GM10266 (cell line): ENCODE data around the gene ARAF.
A peak's percentile ranks its signal among the peaks of the same experiment; 100 is the strongest.

Experiments used
- DNase-seq: peaks from one replicate; pipeline ENCODE4 v3.0.0; 2012; ENCODE audit errors: extremely low spot score
- CTCF ChIP-seq: IDR thresholded peaks from 2 replicates; pipeline ENCODE4 v1.5.1; 2012; ENCODE audit warnings: mild to moderate bottlenecking, low read depth; ENCODE audit not compliant: control insufficient read depth, insufficient read depth; ENCODE audit errors: missing control alignments

ARAF gene

GRCh38 chrX:47568656-47569295, 7.8 kb downstream of the ARAF start:
- no peak for DNase-seq
- TF ChIP-seq CTCF: peak; percentile 6

GRCh38 chrX:47570794-47571193, 9.8 kb downstream of the ARAF start:
- DNase-seq: no peak
- TF ChIP-seq CTCF: no peak

- TF ChIP-seq CTCF: no peak
- no peak for DNase-seq
Measured at GRCh38 chrX:47571215-47571614, 10.2 kb downstream of the ARAF start.

GRCh38 chrX:47571896-47572295, 10.9 kb downstream of the ARAF start:
- no peak for TF ChIP-seq CTCF
- DNase-seq: no peak

GRCh38 chrX:47572773-47573340, 11.9 kb downstream of the ARAF start:
- no peak for DNase-seq

GRCh38 chrX:47573341-47574075, 12.5 kb downstream of the ARAF start:
- DNase-seq: no peak
- no peak for TF ChIP-seq CTCF

More at GRCh38 chrX:47572773-47573340, 11.9 kb downstream of the ARAF start:
- TF ChIP-seq CTCF: no peak

- TF ChIP-seq CTCF: no peak
- no peak for DNase-seq
Measured at GRCh38 chrX:47574076-47574546, 13.1 kb downstream of the ARAF start.
